ENCODE data around the gene MBD3L3.

MBD3L3 gene

GRCh38 chr19:7018828-7019227, 39.6 kb downstream of the MBD3L3 start:
- TF ChIP-seq TEAD4 (IDR thresholded peaks at IDR 0.05) = no peak

GRCh38 chr19:7013678-7014077, 44.8 kb downstream of the MBD3L3 start:
- TF ChIP-seq CREB1 (IDR thresholded peaks at IDR 0.05; ENCODE audit: low read depth) = no peak
- TF ChIP-seq TAF1 (IDR thresholded peaks at IDR 0.05; ENCODE audit: low read depth) = no peak
- TF ChIP-seq REST (IDR thresholded peaks at IDR 0.05; ENCODE audit: low read depth) = no peak
- TF ChIP-seq RAD21 (IDR thresholded peaks at IDR 0.05; ENCODE audit: low read depth) = no peak
- TF ChIP-seq ZBTB7A (IDR thresholded peaks at IDR 0.05; ENCODE audit: low read depth) = no peak
- TF ChIP-seq EP300 (IDR thresholded peaks at IDR 0.05; ENCODE audit: borderline replicate concordance) = no peak
- no peak for TF ChIP-seq USF1 (IDR thresholded peaks at IDR 0.05)
- no peak for TF ChIP-seq EGR1 (IDR thresholded peaks at IDR 0.05)
- TF ChIP-seq FOXM1 (IDR thresholded peaks at IDR 0.05; ENCODE audit: borderline replicate concordance, low read depth) = no peak
- no peak for TF ChIP-seq YY1 (IDR thresholded peaks at IDR 0.05; ENCODE audit: low read depth)
- TF ChIP-seq MAX (IDR thresholded peaks at IDR 0.05) = no peak
- no peak for TF ChIP-seq TEAD4 (IDR thresholded peaks at IDR 0.05)
- no peak for TF ChIP-seq TCF12 (IDR thresholded peaks at IDR 0.05; ENCODE audit: low read depth)
- TF ChIP-seq NFIC (IDR thresholded peaks at IDR 0.05) = no peak
- TF ChIP-seq CEBPB (IDR thresholded peaks at IDR 0.05) = no peak

- TF ChIP-seq YY1 (IDR thresholded peaks at IDR 0.05; ENCODE audit: low read depth) (no peak), TEAD4 (IDR thresholded peaks at IDR 0.05) (no peak), FOXM1 (IDR thresholded peaks at IDR 0.05; ENCODE audit: borderline replicate concordance, low read depth) (no peak), EP300 (IDR thresholded peaks at IDR 0.05; ENCODE audit: borderline replicate concordance) (no peak), MAX (IDR thresholded peaks at IDR 0.05) (no peak), RAD21 (IDR thresholded peaks at IDR 0.05; ENCODE audit: low read depth) (no peak), USF1 (IDR thresholded peaks at IDR 0.05) (peak; percentile 71)
Observed at GRCh38 chr19:7010722-7011593, 47.5 kb downstream of the MBD3L3 start.

- TF ChIP-seq FOXM1 (IDR thresholded peaks at IDR 0.05; ENCODE audit: borderline replicate concordance, low read depth) (no peak), TEAD4 (IDR thresholded peaks at IDR 0.05) (no peak), USF1 (IDR thresholded peaks at IDR 0.05) (no peak), NFIC (IDR thresholded peaks at IDR 0.05) (no peak), EP300 (IDR thresholded peaks at IDR 0.05; ENCODE audit: borderline replicate concordance) (no peak), CEBPB (IDR thresholded peaks at IDR 0.05) (no peak), TCF12 (IDR thresholded peaks at IDR 0.05; ENCODE audit: low read depth) (no peak), RAD21 (IDR thresholded peaks at IDR 0.05; ENCODE audit: low read depth) (no peak), EGR1 (IDR thresholded peaks at IDR 0.05) (no peak), CREB1 (IDR thresholded peaks at IDR 0.05; ENCODE audit: low read depth) (no peak), MAX (IDR thresholded peaks at IDR 0.05) (no peak), ZBTB7A (IDR thresholded peaks at IDR 0.05; ENCODE audit: low read depth) (no peak), YY1 (IDR thresholded peaks at IDR 0.05; ENCODE audit: low read depth) (no peak), TAF1 (IDR thresholded peaks at IDR 0.05; ENCODE audit: low read depth) (no peak)
Observed at GRCh38 chr19:7007859-7008258, 50.6 kb downstream of the MBD3L3 start.
